ENCODE data around the gene PELI1. TPM values are rescaled to one million over a fixed set of nuclear protein-coding genes. Genes with fewer than 3 reads are reported as not detected.
A peak's percentile ranks its signal among the peaks of the same experiment; 100 is the strongest.

Gene PELI1
- total RNA-seq, 2 donors from 2014 or later = 23.4 to 30.7 TPM

- no peaks in the 10 kb centered on the region for H3K9me3 ChIP-seq
- ATAC-seq (ENCODE audit: insufficient number of reproducible peaks, low FRiP score, low read depth) = no peak
- no peak for DNase-seq (ENCODE audit: low spot score)
- no peaks in the 10 kb centered on the region for H3K27me3 ChIP-seq (replicated peaks; ENCODE audit: insufficient read depth)
- no peaks in the 10 kb centered on the region for H3K36me3 ChIP-seq
- H3K4me3 ChIP-seq = no peak overlapping the region
- no peak overlapping the region for H3K27ac ChIP-seq
- no peaks in the 10 kb centered on the region for H3K4me1 ChIP-seq (ENCODE audit: control insufficient read depth in 1 of 2, low read depth in 2 of 2)
- TF ChIP-seq CTCF (IDR thresholded peaks at IDR 0.05) = no peak
Measured at GRCh38 chr2:64054161-64054915, 89.9 kb downstream of the PELI1 start.

GRCh38 chr2:64052463-64053241, 91.6 kb downstream of the PELI1 start:
- TF ChIP-seq CTCF (IDR thresholded peaks at IDR 0.05) = no peak
- Histone ChIP-seq H3K4me3 (no peak overlapping the region), H3K27me3 (replicated peaks; ENCODE audit: insufficient read depth) (no peaks in the 10 kb centered on the region), H3K27ac (no peak overlapping the region), H3K4me1 (ENCODE audit: control insufficient read depth in 1 of 2, low read depth in 2 of 2) (no peaks in the 10 kb centered on the region), H3K9me3 (no peaks in the 10 kb centered on the region), H3K36me3 (no peaks in the 10 kb centered on the region)
- ATAC-seq (ENCODE audit: insufficient number of reproducible peaks, low FRiP score, low read depth) (no peak), DNase-seq (ENCODE audit: low spot score) (no peak)

- H3K36me3 ChIP-seq = no peaks in the 10 kb centered on the region
- H3K4me1 ChIP-seq (ENCODE audit: control insufficient read depth in 1 of 2, low read depth in 2 of 2) = no peaks in the 10 kb centered on the region
- peak; percentile 79 for TF ChIP-seq CTCF (IDR thresholded peaks at IDR 0.05)
- H3K4me3 ChIP-seq = no peak overlapping the region
- no peaks in the 10 kb centered on the region for H3K9me3 ChIP-seq
- no peak for ATAC-seq (ENCODE audit: insufficient number of reproducible peaks, low FRiP score, low read depth)
- no peak overlapping the region for H3K27ac ChIP-seq
- no peak for DNase-seq (ENCODE audit: low spot score)
- H3K27me3 ChIP-seq (replicated peaks; ENCODE audit: insufficient read depth) = no peaks in the 10 kb centered on the region
Measured at GRCh38 chr2:64049633-64050220, 94.5 kb downstream of the PELI1 start.

GRCh38 chr2:64045938-64046337, 98.3 kb downstream of the PELI1 start:
- no peaks in the 10 kb centered on the region for H3K27me3 ChIP-seq (replicated peaks; ENCODE audit: insufficient read depth)
- ATAC-seq (ENCODE audit: insufficient number of reproducible peaks, low FRiP score, low read depth) = no peak
- DNase-seq (ENCODE audit: low spot score) = no peak
- H3K27ac ChIP-seq = no peak overlapping the region
- H3K4me1 ChIP-seq (ENCODE audit: control insufficient read depth in 1 of 2, low read depth in 2 of 2) = no peaks in the 10 kb centered on the region
- H3K4me3 ChIP-seq = no peak overlapping the region
- no peaks in the 10 kb centered on the region for H3K36me3 ChIP-seq
- no peak for TF ChIP-seq CTCF (IDR thresholded peaks at IDR 0.05)
- no peaks in the 10 kb centered on the region for H3K9me3 ChIP-seq

Other genes with a start within 250 kb of the PELI1 start
- 10 to 100 TPM; 20.0 to 22.1 TPM for gene VPS54, start 125.0 kb downstream of the PELI1 start, total RNA-seq